SK-N-SH (cell line): ENCODE results near the gene OR51V1.

Experiments used
- CHD2 ChIP-seq: fragments of 150-350 bp; IDR thresholded peaks from 2 replicates; pipeline ENCODE4 v1.6.1; 2018; ENCODE audit warnings: low read length; ENCODE audit not compliant: partially characterized antibody
- EP300 ChIP-seq, 2 experiments: IDR thresholded peaks; 2 replicates each; pipeline versions ENCODE4 v1.4.0 to v1.6.1; 2012; ENCODE audit warnings: borderline replicate concordance in 1 of 2, low read depth in 1 of 2, low read length in 1 of 2
- EZH2phosphoT487 ChIP-seq: fragments of 200-600 bp; sonication (generic); IDR thresholded peaks from 2 replicates; pipeline ENCODE4 v1.6.1; 2017; ENCODE audit warnings: low read depth, mixed run types, mild to moderate bottlenecking, antibody characterized with exemption, moderate library complexity, borderline replicate concordance
- FOXJ3 ChIP-seq: sonication (generic); formaldehyde crosslinking; IDR thresholded peaks from 2 replicates; pipeline ENCODE4 v1.5.1; 2020; ENCODE audit warnings: mild to moderate bottlenecking, missing genetic modification reagents
- FOXM1 ChIP-seq: IDR thresholded peaks from 2 replicates; pipeline ENCODE4 v1.4.0; 2012; ENCODE audit warnings: low read depth, mild to moderate bottlenecking
- GATA2 ChIP-seq: sonication (generic); formaldehyde crosslinking; IDR thresholded peaks from 2 replicates; pipeline ENCODE4 v1.5.0; 2020; ENCODE audit warnings: mild to moderate bottlenecking, missing genetic modification reagents
- MAX ChIP-seq: IDR thresholded peaks from 2 replicates; pipeline ENCODE4 v1.4.0; 2012; ENCODE audit warnings: low read depth
- NFIC ChIP-seq: IDR thresholded peaks from 2 replicates; pipeline ENCODE4 v1.4.0; 2012; ENCODE audit warnings: borderline replicate concordance
- PBX3 ChIP-seq: IDR thresholded peaks from 2 replicates; pipeline ENCODE4; 2012
- POLR2AphosphoS5 ChIP-seq: IDR thresholded peaks from 2 replicates; pipeline ENCODE4 v1.6.1; 2012; ENCODE audit warnings: low read depth, low read length
- REST ChIP-seq: IDR thresholded peaks from 2 replicates; pipeline ENCODE4 v1.6.1; 2012; ENCODE audit warnings: mild to moderate bottlenecking, low read depth, low read length, moderate library complexity
- TAF1 ChIP-seq: IDR thresholded peaks from 2 replicates; pipeline ENCODE4 v1.6.1; 2012; ENCODE audit warnings: low read depth, mild to moderate bottlenecking, low read length, moderate library complexity, borderline replicate concordance
- YY1 ChIP-seq: IDR thresholded peaks from 2 replicates; pipeline ENCODE4 v1.4.0; 2012; ENCODE audit warnings: low read depth, mild to moderate bottlenecking
- TF ChIP-seq, protein P1 (sequence below): fragments of 200-600 bp; sonication (generic); IDR thresholded peaks from 2 replicates; pipeline ENCODE4 v1.6.1; 2017; ENCODE audit warnings: antibody characterized with exemption, mild to moderate bottlenecking, moderate library complexity

DNA sequence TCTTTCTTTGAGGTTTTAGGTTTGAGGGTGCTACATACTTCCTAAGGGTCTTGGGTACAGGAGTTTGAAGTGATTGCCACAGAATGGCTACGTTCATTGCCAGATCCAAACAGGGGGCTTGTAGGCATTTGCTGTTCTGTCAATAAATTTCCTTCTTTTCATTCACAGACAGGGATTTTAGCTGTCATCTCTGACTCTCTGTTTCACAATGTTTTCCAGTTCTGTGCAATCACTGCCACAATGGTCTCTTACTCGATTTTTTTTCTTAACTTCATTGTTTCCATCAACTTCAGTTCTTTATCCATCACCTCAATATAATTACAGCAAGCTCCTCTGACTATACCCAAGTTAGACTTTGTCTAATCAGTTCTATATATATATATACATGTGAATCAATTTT lies 40.0 kb upstream of the OR51V1 start:
- TF ChIP-seq, protein P1, sequence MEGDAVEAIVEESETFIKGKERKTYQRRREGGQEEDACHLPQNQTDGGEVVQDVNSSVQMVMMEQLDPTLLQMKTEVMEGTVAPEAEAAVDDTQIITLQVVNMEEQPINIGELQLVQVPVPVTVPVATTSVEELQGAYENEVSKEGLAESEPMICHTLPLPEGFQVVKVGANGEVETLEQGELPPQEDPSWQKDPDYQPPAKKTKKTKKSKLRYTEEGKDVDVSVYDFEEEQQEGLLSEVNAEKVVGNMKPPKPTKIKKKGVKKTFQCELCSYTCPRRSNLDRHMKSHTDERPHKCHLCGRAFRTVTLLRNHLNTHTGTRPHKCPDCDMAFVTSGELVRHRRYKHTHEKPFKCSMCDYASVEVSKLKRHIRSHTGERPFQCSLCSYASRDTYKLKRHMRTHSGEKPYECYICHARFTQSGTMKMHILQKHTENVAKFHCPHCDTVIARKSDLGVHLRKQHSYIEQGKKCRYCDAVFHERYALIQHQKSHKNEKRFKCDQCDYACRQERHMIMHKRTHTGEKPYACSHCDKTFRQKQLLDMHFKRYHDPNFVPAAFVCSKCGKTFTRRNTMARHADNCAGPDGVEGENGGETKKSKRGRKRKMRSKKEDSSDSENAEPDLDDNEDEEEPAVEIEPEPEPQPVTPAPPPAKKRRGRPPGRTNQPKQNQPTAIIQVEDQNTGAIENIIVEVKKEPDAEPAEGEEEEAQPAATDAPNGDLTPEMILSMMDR, result no peak
- TF ChIP-seq CHD2 (no peak), POLR2AphosphoS5 (no peak), NFIC (no peak), YY1 (no peak), MAX (no peak), GATA2 (no peak), REST (no peak), TAF1 (no peak), EZH2phosphoT487 (no peak), PBX3 (no peak), EP300 (IDR thresholded peaks at IDR 0.05; ENCODE audit: borderline replicate concordance in 1 of 2, low read depth in 1 of 2, low read length in 1 of 2) (no peak), FOXM1 (no peak), FOXJ3 (CRISPR knock-in tag) (no peak)
